GM20000 (cell line): ENCODE results near the gene PTPRN2.

Source experiments
- DNase-seq: peaks from one replicate; pipeline ENCODE4 v3.0.0; 2012; ENCODE audit warnings: low spot score
- CTCF ChIP-seq: IDR thresholded peaks from 2 replicates; pipeline ENCODE4 v1.5.1; 2012; ENCODE audit warnings: mild to moderate bottlenecking, control low read depth; ENCODE audit errors: extremely low read depth, missing control alignments

The PTPRN2 gene

GRCh38 chr7:158246960-158247673 lies 340.5 kb downstream of the PTPRN2 start:
- TF ChIP-seq CTCF, result no peak
- no peak for DNase-seq

- no peak for TF ChIP-seq CTCF
- no peak for DNase-seq
Measured at GRCh38 chr7:158246272-158246959, 341.2 kb downstream of the PTPRN2 start.

- DNase-seq, result no peak
- no peak for TF ChIP-seq CTCF
Measured at GRCh38 chr7:158245724-158246041, 341.9 kb downstream of the PTPRN2 start.

DNA sequence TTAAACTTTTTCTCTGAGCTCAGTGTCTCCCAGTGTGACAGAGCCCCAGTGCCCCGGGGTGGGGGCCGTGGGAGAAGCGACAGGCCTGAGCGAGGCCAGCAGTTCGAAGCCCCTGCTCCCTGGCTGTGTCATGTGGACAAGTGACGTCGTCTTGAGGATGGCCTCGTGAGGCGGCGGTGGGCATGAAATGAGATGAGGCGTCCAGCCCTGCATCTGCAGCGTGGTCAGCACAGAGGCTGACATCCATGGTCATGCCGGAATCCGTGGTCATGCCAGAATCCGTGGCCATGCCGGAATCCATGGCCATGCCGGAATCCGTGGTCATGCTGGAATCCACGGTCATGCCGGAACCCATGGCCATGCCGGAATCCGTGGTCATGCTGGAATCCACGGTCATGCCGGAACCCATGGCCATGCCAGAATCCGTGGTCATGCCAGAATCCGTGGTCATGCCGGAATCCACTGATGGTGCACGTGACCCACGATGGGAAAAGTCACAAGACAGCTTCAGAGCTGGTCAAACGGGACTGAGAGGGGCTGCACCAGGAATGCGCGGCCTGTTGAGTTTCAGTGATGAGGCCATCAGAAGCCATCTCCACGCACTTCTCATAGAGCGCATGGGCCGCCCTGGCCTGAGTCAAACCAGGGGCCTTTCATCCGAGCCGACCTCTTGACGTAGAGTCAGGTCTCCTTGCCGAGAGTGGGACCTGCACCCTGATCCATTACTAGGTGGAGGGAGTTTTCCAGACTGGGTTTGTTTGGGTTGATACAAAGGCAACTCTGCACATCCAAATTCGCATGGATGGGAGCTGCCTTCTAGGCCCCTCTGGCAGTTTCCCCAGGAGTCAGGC lies 342.5 kb downstream of the PTPRN2 start:
- DNase-seq, result peak; percentile 2
- TF ChIP-seq CTCF, result no peak

- DNase-seq, result no peak
- TF ChIP-seq CTCF, result no peak
Measured at GRCh38 chr7:158244430-158244829, 343.2 kb downstream of the PTPRN2 start.

DNA sequence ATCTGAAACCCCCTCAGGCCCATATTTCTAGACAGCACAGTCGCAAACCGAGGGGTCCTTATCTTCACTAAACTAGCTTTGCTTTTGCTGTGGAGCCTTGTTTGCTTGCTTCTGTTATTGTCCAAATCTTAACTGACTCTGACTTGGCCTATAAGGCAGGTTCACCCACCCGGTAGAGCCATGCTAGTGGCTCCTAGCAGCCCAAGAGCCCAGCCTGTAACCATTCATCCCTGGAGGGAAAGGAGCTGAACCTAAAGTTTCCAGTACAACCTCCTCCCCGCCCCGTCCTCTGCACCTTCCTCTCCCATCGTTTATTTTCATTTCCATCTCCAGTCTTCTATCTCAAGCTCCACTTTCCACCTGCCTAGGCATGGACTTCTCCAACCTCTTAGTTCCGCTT lies 345.7 kb downstream of the PTPRN2 start:
- no peak for TF ChIP-seq CTCF
- peak; percentile 1 for DNase-seq

- DNase-seq, result peak; percentile 2
- TF ChIP-seq CTCF, result no peak
Measured at GRCh38 chr7:158240801-158241200, 346.8 kb downstream of the PTPRN2 start.
